Body of pancreas (tissue), 4 donors: ENCODE results near the gene CEP250.

Source experiments
- POLR2A ChIP-seq, 3 donors: fragments of 450-650 bp; IDR thresholded peaks; one replicate each; pipeline ENCODE4 v1.6.1; 2016; ENCODE audit warnings: antibody characterized with exemption in 3 of 3, mild to moderate bottlenecking in 2 of 3
- TF ChIP-seq, protein P1 (sequence below), 7 experiments: fragments of 450-650 bp in 4 of 7; fragments of 200-600 bp in 3 of 7; sonication (generic) in 3 of 7; IDR thresholded peaks; one replicate each; pipeline ENCODE4 v1.5.1; 2016 to 2019; ENCODE audit warnings: antibody characterized with exemption in 7 of 7

DNA sequence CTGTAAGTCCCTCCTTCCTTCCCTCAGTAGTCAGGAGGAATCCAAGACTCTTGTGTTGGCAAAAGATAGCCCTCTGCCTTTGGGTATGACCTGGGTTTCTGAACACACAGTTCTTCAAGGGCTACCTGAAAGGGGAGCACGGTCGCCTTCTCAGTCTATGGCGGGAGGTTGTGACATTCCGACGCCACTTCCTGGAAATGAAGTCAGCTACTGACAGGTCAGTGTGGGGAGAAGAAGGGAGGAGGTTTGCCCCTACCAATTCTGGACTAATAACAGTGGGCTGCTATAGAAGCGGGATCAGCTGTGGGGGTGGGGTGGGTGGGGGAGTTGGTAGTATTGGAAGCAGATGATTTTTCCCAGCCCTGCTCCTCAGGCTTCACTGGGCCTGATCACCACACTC lies 11.5 kb downstream of the CEP250 start:
- no peak for TF ChIP-seq POLR2A (IDR thresholded peaks at IDR 0.05)
- TF ChIP-seq, protein P1, sequence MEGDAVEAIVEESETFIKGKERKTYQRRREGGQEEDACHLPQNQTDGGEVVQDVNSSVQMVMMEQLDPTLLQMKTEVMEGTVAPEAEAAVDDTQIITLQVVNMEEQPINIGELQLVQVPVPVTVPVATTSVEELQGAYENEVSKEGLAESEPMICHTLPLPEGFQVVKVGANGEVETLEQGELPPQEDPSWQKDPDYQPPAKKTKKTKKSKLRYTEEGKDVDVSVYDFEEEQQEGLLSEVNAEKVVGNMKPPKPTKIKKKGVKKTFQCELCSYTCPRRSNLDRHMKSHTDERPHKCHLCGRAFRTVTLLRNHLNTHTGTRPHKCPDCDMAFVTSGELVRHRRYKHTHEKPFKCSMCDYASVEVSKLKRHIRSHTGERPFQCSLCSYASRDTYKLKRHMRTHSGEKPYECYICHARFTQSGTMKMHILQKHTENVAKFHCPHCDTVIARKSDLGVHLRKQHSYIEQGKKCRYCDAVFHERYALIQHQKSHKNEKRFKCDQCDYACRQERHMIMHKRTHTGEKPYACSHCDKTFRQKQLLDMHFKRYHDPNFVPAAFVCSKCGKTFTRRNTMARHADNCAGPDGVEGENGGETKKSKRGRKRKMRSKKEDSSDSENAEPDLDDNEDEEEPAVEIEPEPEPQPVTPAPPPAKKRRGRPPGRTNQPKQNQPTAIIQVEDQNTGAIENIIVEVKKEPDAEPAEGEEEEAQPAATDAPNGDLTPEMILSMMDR (IDR thresholded peaks at IDR 0.05): no peak
